ENCODE data around the gene PEDS1. TPM values are rescaled to one million over a fixed set of nuclear protein-coding genes. Genes with fewer than 3 reads are reported as not detected.

Gene PEDS1
- total and polyA plus RNA-seq, 2 of the 13 experiments (the other 11 are each of a cell fraction or from before 2014, with no cell fraction given): 30.5 to 93.9 TPM

DNA sequence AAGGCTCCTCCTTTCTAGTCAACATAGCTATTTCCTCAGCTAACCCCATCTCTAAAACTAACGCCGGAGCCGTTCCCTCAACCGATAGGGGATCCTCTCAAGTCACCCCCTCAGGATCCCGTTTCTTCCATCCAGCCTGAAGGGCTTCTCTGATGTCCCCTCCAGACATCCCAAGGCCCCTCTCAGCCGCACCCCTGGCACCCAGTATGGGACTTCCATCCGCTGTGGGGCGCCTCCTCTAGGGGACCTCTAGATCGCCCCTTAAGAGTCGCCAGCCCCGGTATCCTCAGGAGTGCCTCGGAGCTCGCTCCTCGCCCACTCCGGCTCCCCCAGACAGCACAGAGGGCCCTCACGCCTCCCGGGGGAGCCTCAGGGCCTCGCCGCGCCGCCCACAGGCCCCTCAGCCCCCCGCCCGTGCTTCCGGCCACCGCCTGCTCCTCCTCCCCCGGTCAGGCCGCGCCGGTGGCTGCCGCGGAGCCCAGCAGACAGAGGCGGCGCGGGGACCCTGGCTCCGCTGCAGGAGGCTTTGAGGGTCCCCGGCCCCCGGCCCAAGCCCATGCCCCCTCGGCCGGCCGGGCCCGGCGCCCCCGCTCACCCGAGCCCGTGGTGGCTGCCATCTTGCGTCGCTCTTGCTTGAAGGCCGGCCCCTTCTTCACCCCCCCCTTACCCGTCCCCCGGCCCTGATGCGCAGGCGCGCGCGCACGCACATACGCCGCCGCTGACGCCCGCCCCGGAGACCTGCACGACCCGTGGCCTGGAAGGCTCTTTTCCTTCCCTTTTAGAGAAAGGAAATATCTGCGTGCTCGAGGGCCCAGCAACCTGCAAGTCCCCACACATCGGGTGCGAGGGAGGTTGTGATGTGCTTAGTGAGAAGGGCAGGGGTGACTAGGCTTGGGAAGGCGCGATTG is 40.8 kb downstream of the PEDS1 start, which contains the start of gene UBE2V1 (continued):
- no peak for TF ChIP-seq CBX2 (IDR thresholded peaks at IDR 0.05; ENCODE audit: low read depth, low read length)
- no peak for TF ChIP-seq CBX2 (CRISPR knock-in tag; IDR thresholded peaks at IDR 0.05; ENCODE audit: low read depth)
- no peak for TF ChIP-seq SOX5 (CRISPR knock-in tag; IDR thresholded peaks at IDR 0.05; ENCODE audit: borderline replicate concordance)
- TF ChIP-seq THAP11 (CRISPR knock-in tag; IDR thresholded peaks at IDR 0.05): peak; percentile 89
- peak; percentile 80 for TF ChIP-seq ZSCAN20 (CRISPR knock-in tag; IDR thresholded peaks at IDR 0.05; ENCODE audit: borderline replicate concordance)
- TF ChIP-seq SETDB1 (CRISPR knock-in tag; IDR thresholded peaks at IDR 0.05; ENCODE audit: borderline replicate concordance): no peak
- peak; percentile 89 for TF ChIP-seq GATA4 (IDR thresholded peaks at IDR 0.05; ENCODE audit: borderline replicate concordance, low read depth)
- TF ChIP-seq ZNF776 (CRISPR knock-in tag; IDR thresholded peaks at IDR 0.05): peak; percentile 98
- peak; percentile 65; the same call in 1 of the 2 replicates for TF ChIP-seq NAIF1 (CRISPR knock-in tag; IDR thresholded peaks at IDR 0.05; ENCODE audit: borderline replicate concordance)
- no peak; the same call in 1 of the 2 replicates for TF ChIP-seq MIXL1 (CRISPR knock-in tag; IDR thresholded peaks at IDR 0.05)
- TF ChIP-seq ZFX (CRISPR knock-in tag; IDR thresholded peaks at IDR 0.05; ENCODE audit: low read depth): peak; percentile 99
- TF ChIP-seq, protein P1, sequence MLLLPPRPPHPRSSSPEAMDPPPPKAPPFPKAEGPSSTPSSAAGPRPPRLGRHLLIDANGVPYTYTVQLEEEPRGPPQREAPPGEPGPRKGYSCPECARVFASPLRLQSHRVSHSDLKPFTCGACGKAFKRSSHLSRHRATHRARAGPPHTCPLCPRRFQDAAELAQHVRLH (CRISPR knock-in tag; IDR thresholded peaks at IDR 0.05; ENCODE audit: borderline replicate concordance, low read depth): no peak; the same call in 1 of the 2 replicates
- peak; percentile 16; the same call in 1 of the 2 replicates for TF ChIP-seq SMC3 (IDR thresholded peaks at IDR 0.05; ENCODE audit: low read length)
- TF ChIP-seq SNAPC2 (CRISPR knock-in tag; IDR thresholded peaks at IDR 0.05): peak; percentile 85; the same call in 1 of the 2 replicates
- peak; percentile 91 for TF ChIP-seq ZNF547 (CRISPR knock-in tag; IDR thresholded peaks at IDR 0.05)
- peak; percentile 19 for TF ChIP-seq CEBPG (CRISPR knock-in tag; IDR thresholded peaks at IDR 0.05)
- TF ChIP-seq CBFB (CRISPR knock-in tag; IDR thresholded peaks at IDR 0.05): no peak; the same call in 1 of the 2 replicates
- TF ChIP-seq KLF11 (CRISPR knock-in tag; IDR thresholded peaks at IDR 0.05): peak; percentile 62; the same call in 1 of the 2 replicates
- TF ChIP-seq, protein P2, sequence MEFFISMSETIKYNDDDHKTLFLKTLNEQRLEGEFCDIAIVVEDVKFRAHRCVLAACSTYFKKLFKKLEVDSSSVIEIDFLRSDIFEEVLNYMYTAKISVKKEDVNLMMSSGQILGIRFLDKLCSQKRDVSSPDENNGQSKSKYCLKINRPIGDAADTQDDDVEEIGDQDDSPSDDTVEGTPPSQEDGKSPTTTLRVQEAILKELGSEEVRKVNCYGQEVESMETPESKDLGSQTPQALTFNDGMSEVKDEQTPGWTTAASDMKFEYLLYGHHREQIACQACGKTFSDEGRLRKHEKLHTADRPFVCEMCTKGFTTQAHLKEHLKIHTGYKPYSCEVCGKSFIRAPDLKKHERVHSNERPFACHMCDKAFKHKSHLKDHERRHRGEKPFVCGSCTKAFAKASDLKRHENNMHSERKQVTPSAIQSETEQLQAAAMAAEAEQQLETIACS (CRISPR knock-in tag; IDR thresholded peaks at IDR 0.05): peak; percentile 70
- TF ChIP-seq TBL1XR1 (IDR thresholded peaks at IDR 0.05; ENCODE audit: borderline replicate concordance, low read length, partially characterized antibody): peak; percentile 58
- peak; percentile 99 for TF ChIP-seq RBFOX2 (IDR thresholded peaks at IDR 0.05; ENCODE audit: low read depth, low read length)
- peak; percentile 18; the same call in 1 of the 2 replicates for TF ChIP-seq HHEX (CRISPR knock-in tag; IDR thresholded peaks at IDR 0.05)
- TF ChIP-seq, protein P3, sequence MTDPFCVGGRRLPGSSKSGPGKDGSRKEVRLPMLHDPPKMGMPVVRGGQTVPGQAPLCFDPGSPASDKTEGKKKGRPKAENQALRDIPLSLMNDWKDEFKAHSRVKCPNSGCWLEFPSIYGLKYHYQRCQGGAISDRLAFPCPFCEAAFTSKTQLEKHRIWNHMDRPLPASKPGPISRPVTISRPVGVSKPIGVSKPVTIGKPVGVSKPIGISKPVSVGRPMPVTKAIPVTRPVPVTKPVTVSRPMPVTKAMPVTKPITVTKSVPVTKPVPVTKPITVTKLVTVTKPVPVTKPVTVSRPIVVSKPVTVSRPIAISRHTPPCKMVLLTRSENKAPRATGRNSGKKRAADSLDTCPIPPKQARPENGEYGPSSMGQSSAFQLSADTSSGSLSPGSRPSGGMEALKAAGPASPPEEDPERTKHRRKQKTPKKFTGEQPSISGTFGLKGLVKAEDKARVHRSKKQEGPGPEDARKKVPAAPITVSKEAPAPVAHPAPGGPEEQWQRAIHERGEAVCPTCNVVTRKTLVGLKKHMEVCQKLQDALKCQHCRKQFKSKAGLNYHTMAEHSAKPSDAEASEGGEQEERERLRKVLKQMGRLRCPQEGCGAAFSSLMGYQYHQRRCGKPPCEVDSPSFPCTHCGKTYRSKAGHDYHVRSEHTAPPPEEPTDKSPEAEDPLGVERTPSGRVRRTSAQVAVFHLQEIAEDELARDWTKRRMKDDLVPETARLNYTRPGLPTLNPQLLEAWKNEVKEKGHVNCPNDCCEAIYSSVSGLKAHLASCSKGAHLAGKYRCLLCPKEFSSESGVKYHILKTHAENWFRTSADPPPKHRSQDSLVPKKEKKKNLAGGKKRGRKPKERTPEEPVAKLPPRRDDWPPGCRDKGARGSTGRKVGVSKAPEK (CRISPR knock-in tag; IDR thresholded peaks at IDR 0.05; ENCODE audit: borderline replicate concordance): no peak
- TF ChIP-seq, protein P4, sequence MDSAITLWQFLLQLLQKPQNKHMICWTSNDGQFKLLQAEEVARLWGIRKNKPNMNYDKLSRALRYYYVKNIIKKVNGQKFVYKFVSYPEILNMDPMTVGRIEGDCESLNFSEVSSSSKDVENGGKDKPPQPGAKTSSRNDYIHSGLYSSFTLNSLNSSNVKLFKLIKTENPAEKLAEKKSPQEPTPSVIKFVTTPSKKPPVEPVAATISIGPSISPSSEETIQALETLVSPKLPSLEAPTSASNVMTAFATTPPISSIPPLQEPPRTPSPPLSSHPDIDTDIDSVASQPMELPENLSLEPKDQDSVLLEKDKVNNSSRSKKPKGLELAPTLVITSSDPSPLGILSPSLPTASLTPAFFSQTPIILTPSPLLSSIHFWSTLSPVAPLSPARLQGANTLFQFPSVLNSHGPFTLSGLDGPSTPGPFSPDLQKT (CRISPR knock-in tag; IDR thresholded peaks at IDR 0.05; ENCODE audit: borderline replicate concordance): no peak
- no peak for TF ChIP-seq DNMT1 (CRISPR knock-in tag; IDR thresholded peaks at IDR 0.05)
- no peak for TF ChIP-seq U2AF2 (IDR thresholded peaks at IDR 0.05; ENCODE audit: low read depth, low read length)

Data from HepG2 (cell line).